HEK293 (cell line): ENCODE results near the gene ATXN7.

Source experiments
- AEBP2 ChIP-seq: fragments of 450-650 bp; formaldehyde crosslinking; IDR thresholded peaks from 2 replicates; pipeline ENCODE4 v1.5.1; 2016; ENCODE audit warnings: missing biosample characterization, missing genetic modification characterization, borderline replicate concordance
- KLF1 ChIP-seq: fragments of 450-650 bp; formaldehyde crosslinking; IDR thresholded peaks from 2 replicates; pipeline ENCODE4 v1.5.1; 2016; ENCODE audit warnings: missing biosample characterization, missing genetic modification characterization
- KLF16 ChIP-seq: fragments of 450-650 bp; formaldehyde crosslinking; IDR thresholded peaks from 2 replicates; pipeline ENCODE4 v1.5.1; 2017; ENCODE audit warnings: missing biosample characterization, missing genetic modification characterization
- KLF17 ChIP-seq: fragments of 450-650 bp; formaldehyde crosslinking; IDR thresholded peaks from 2 replicates; pipeline ENCODE4 v1.5.1; 2016; ENCODE audit warnings: missing biosample characterization, missing genetic modification characterization
- MYNN ChIP-seq: fragments of 450-650 bp; formaldehyde crosslinking; IDR thresholded peaks from 2 replicates; pipeline ENCODE4 v1.5.1; 2016; ENCODE audit warnings: missing biosample characterization, missing genetic modification characterization, borderline replicate concordance
- OSR2 ChIP-seq: fragments of 450-650 bp; formaldehyde crosslinking; IDR thresholded peaks from 2 replicates; pipeline ENCODE4 v1.5.1; 2016; ENCODE audit warnings: missing biosample characterization, missing genetic modification characterization
- SP3 ChIP-seq: fragments of 450-650 bp; formaldehyde crosslinking; IDR thresholded peaks from 2 replicates; pipeline ENCODE4 v1.5.1; 2016; ENCODE audit warnings: missing biosample characterization, missing genetic modification characterization
- SP7 ChIP-seq: fragments of 450-650 bp; formaldehyde crosslinking; IDR thresholded peaks from 2 replicates; pipeline ENCODE4 v1.5.1; 2016; ENCODE audit warnings: missing biosample characterization, missing genetic modification characterization
- ZBTB11 ChIP-seq: fragments of 450-650 bp; formaldehyde crosslinking; conservative IDR thresholded peaks from 2 replicates; pipeline ENCODE4 v1.5.1; 2016; ENCODE audit warnings: low read depth, missing biosample characterization, missing genetic modification characterization
- ZBTB48 ChIP-seq: fragments of 450-650 bp; formaldehyde crosslinking; IDR thresholded peaks from 2 replicates; pipeline ENCODE4 v1.5.1; 2016; ENCODE audit warnings: missing biosample characterization, missing genetic modification characterization
- ZBTB7A ChIP-seq: fragments of 450-650 bp; formaldehyde crosslinking; IDR thresholded peaks from 2 replicates; pipeline ENCODE4 v1.5.1; 2016; ENCODE audit warnings: low read depth, missing biosample characterization, missing genetic modification characterization
- ZFP3 ChIP-seq: fragments of 450-650 bp; formaldehyde crosslinking; IDR thresholded peaks from 2 replicates; pipeline ENCODE4 v1.5.1; 2016; ENCODE audit warnings: low read depth, missing biosample characterization, missing genetic modification characterization
- ZFP37 ChIP-seq: fragments of 450-650 bp; formaldehyde crosslinking; IDR thresholded peaks from 2 replicates; pipeline ENCODE4 v1.5.1; 2016; ENCODE audit warnings: missing biosample characterization, missing genetic modification characterization
- ZFP41 ChIP-seq: fragments of 450-650 bp; formaldehyde crosslinking; IDR thresholded peaks from 2 replicates; pipeline ENCODE4 v1.5.1; 2016; ENCODE audit warnings: missing biosample characterization, missing genetic modification characterization, borderline replicate concordance
- ZNF112 ChIP-seq: fragments of 450-650 bp; formaldehyde crosslinking; IDR thresholded peaks from 2 replicates; pipeline ENCODE4 v1.5.0; 2017; ENCODE audit warnings: missing biosample characterization, missing genetic modification characterization
- ZNF157 ChIP-seq: fragments of 450-650 bp; formaldehyde crosslinking; IDR thresholded peaks from 2 replicates; pipeline ENCODE4 v1.5.1; 2016; ENCODE audit warnings: missing biosample characterization, missing genetic modification characterization
- ZNF26 ChIP-seq: fragments of 450-650 bp; formaldehyde crosslinking; IDR thresholded peaks from 2 replicates; pipeline ENCODE4 v1.5.1; 2016; ENCODE audit warnings: missing biosample characterization, missing genetic modification characterization
- ZNF274 ChIP-seq, 2 experiments: fragments of 200-500 bp in 1 of 2; fragments of 450-650 bp in 1 of 2; sonication (Bioruptor generic) in 1 of 2; formaldehyde crosslinking in 1 of 2; IDR thresholded peaks; 2 replicates each; pipeline versions ENCODE4 v1.5.1 to v1.6.1; 2014 to 2016; ENCODE audit warnings: borderline replicate concordance in 1 of 2, inconsistent platforms in 1 of 2, low read length in 1 of 2, missing biosample characterization in 1 of 2, missing genetic modification characterization in 1 of 2
- ZNF292 ChIP-seq: fragments of 450-650 bp; formaldehyde crosslinking; IDR thresholded peaks from 2 replicates; pipeline ENCODE4 v1.5.1; 2016; ENCODE audit warnings: low read depth, missing biosample characterization, missing genetic modification characterization, borderline replicate concordance
- ZNF311 ChIP-seq: fragments of 450-650 bp; formaldehyde crosslinking; IDR thresholded peaks from 2 replicates; pipeline ENCODE4 v1.5.1; 2017; ENCODE audit warnings: missing biosample characterization, missing genetic modification characterization, borderline replicate concordance
- ZNF416 ChIP-seq: fragments of 450-650 bp; formaldehyde crosslinking; IDR thresholded peaks from 2 replicates; pipeline ENCODE4 v1.5.1; 2016; ENCODE audit warnings: missing biosample characterization, missing genetic modification characterization
- ZNF571 ChIP-seq: fragments of 450-650 bp; formaldehyde crosslinking; IDR thresholded peaks from 2 replicates; pipeline ENCODE4 v1.5.0; 2017; ENCODE audit warnings: missing biosample characterization, missing genetic modification characterization
- ZNF580 ChIP-seq: fragments of 450-650 bp; formaldehyde crosslinking; IDR thresholded peaks from 2 replicates; pipeline ENCODE4 v1.5.1; 2016; ENCODE audit warnings: missing biosample characterization, missing genetic modification characterization
- ZNF658 ChIP-seq: fragments of 450-650 bp; formaldehyde crosslinking; IDR thresholded peaks from 2 replicates; pipeline ENCODE4; 2016; ENCODE audit warnings: missing biosample characterization, missing genetic modification characterization
- ZNF664 ChIP-seq: fragments of 450-650 bp; formaldehyde crosslinking; IDR thresholded peaks from 2 replicates; pipeline ENCODE4 v1.5.1; 2016; ENCODE audit warnings: missing biosample characterization, missing genetic modification characterization
- ZNF791 ChIP-seq: fragments of 450-650 bp; formaldehyde crosslinking; IDR thresholded peaks from 2 replicates; pipeline ENCODE4 v1.5.1; 2016; ENCODE audit warnings: missing biosample characterization, missing genetic modification characterization
- TF ChIP-seq, protein P1 (sequence below): fragments of 450-650 bp; formaldehyde crosslinking; IDR thresholded peaks from 2 replicates; pipeline ENCODE4 v1.5.1; 2016; ENCODE audit warnings: missing biosample characterization, missing genetic modification characterization
- TF ChIP-seq, protein P2 (sequence below): fragments of 450-650 bp; formaldehyde crosslinking; IDR thresholded peaks from 2 replicates; pipeline ENCODE4 v1.5.1; 2016; ENCODE audit warnings: missing biosample characterization, missing genetic modification characterization

ATXN7 gene

DNA sequence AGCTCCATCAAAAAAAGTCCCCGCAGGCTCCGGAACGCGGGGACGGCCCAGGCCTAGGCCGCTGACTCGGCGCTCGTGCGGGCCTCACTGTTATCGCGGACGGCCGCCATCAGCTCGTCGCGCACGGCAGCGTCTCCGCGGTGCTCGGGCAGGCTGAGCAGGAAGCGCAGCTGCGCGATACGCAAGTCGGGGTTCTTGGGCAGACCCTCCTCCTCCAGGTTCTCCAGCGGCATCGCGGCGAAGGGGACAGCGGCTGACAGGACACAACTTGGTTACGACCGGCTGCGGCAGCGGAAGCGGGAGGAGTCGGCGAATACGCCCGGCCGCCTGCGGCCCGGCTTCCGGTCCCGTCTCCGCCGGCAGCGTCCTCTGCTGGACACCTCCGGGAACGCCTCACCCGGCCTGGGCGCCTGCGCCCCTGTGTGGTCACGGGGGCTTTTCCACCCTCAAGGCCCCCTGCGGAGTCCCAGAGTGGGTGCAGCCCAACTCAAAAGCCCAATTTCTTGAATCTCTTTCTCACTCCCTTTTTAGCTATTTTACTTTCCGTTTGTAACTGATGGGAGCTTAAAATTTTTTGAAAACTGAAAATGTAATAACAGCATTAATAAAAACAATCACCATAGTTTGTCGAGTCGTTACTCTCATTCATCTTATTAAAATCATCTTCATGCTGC is 159.7 kb downstream of the ATXN7 start, which contains the start of gene PSMD6 (continued):
- 0 out of 2 replicates have a peak, but pooled peaks have one; percentile 56 for TF ChIP-seq KLF1 (tag by site-specific recombination)
- TF ChIP-seq ZFP37 (tag by site-specific recombination) = peak; percentile 88
- TF ChIP-seq MYNN (tag by site-specific recombination) = 0 out of 2 replicates have a peak, but pooled peaks have one; percentile 35
- no peak for TF ChIP-seq ZNF311
- peak; percentile 98 for TF ChIP-seq ZBTB11 (tag by site-specific recombination)
- no peak for TF ChIP-seq ZFP3 (tag by site-specific recombination)
- TF ChIP-seq KLF17 (tag by site-specific recombination) = peak; percentile 72
- TF ChIP-seq KLF16 (tag by site-specific recombination) = 0 out of 2 replicates have a peak, but pooled peaks have one; percentile 66
- no peak for TF ChIP-seq ZNF571
- TF ChIP-seq, protein P1, sequence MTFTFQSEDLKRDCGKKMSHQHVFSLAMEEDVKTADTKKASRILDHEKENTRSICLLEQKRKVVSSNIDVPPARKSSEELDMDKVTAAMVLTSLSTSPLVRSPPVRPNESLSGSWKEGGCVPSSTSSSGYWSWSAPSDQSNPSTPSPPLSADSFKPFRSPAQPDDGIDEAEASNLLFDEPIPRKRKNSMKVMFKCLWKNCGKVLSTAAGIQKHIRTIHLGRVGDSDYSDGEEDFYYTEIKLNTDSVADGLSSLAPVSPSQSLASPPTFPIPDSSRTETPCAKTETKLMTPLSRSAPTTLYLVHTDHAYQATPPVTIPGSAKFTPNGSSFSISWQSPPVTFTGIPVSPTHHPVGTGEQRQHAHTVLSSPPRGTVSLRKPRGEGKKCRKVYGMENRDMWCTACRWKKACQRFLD = no peak
- TF ChIP-seq, protein P2, sequence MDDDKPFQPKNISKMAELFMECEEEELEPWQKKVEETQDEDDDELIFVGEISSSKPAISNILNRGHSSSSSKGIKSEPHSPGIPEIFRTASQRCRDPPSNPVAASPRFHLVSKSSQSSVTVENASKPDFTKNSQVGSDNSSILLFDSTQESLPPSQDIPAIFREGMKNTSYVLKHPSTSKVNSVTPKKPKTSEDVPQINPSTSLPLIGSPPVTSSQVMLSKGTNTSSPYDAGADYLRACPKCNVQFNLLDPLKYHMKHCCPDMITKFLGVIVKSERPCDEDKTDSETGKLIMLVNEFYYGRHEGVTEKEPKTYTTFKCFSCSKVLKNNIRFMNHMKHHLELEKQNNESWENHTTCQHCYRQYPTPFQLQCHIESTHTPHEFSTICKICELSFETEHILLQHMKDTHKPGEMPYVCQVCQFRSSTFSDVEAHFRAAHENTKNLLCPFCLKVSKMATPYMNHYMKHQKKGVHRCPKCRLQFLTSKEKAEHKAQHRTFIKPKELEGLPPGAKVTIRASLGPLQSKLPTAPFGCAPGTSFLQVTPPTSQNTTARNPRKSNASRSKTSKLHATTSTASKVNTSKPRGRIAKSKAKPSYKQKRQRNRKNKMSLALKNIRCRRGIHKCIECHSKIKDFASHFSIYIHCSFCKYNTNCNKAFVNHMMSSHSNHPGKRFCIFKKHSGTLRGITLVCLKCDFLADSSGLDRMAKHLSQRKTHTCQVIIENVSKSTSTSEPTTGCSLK (tag by site-specific recombination) = no peak
- no peak for TF ChIP-seq ZNF26 (tag by site-specific recombination)
- no peak for TF ChIP-seq ZNF791 (tag by site-specific recombination)
- TF ChIP-seq ZFP41 = no peak
- peak; percentile 66 for TF ChIP-seq SP7 (tag by site-specific recombination)
- TF ChIP-seq ZNF292 = no peak
- TF ChIP-seq AEBP2 (tag by site-specific recombination) = no peak
- no peak for TF ChIP-seq ZBTB7A (tag by site-specific recombination)
- TF ChIP-seq ZNF658 (tag by site-specific recombination) = no peak
- no peak for TF ChIP-seq ZNF416 (tag by site-specific recombination)
- no peak for TF ChIP-seq ZNF112 (tag by site-specific recombination)
- peak; percentile 70 for TF ChIP-seq SP3 (tag by site-specific recombination)
- TF ChIP-seq OSR2 (tag by site-specific recombination) = no peak
- no peak for TF ChIP-seq ZNF664 (tag by site-specific recombination)
- TF ChIP-seq ZNF580 = peak; percentile 78; the same call in 1 of the 2 replicates
- no peak for TF ChIP-seq ZNF157
- TF ChIP-seq ZNF274 (IDR thresholded peaks at IDR 0.05; ENCODE audit: low read length) = no peak
- TF ChIP-seq ZNF274 (tag by site-specific recombination; IDR thresholded peaks at IDR 0.05; ENCODE audit: borderline replicate concordance) = no peak
- TF ChIP-seq ZBTB48 (tag by site-specific recombination) = 0 out of 2 replicates have a peak, but pooled peaks have one; percentile 25
